Mammary epithelial cell (primary cell): ENCODE data around the gene MNT.

Experiments used
- EZH2 ChIP-seq: IDR thresholded peaks from 2 replicates; pipeline ENCODE4 v1.6.1; 2012; ENCODE audit warnings: low read length, inconsistent platforms, borderline replicate concordance
- TF ChIP-seq, protein P1 (sequence below), 2 donors: IDR thresholded peaks in 1 of 2; conservative IDR thresholded peaks in 1 of 2; 2 replicates each; pipeline ENCODE4 v1.5.1; 2011 to 2012; ENCODE audit warnings: inconsistent platforms in 2 of 2, low read length in 2 of 2, mild to moderate bottlenecking in 2 of 2, control low read depth in 1 of 2, low read depth in 1 of 2; ENCODE audit not compliant: insufficient read depth in 1 of 2; ENCODE audit errors: extremely low read depth in 1 of 2

DNA sequence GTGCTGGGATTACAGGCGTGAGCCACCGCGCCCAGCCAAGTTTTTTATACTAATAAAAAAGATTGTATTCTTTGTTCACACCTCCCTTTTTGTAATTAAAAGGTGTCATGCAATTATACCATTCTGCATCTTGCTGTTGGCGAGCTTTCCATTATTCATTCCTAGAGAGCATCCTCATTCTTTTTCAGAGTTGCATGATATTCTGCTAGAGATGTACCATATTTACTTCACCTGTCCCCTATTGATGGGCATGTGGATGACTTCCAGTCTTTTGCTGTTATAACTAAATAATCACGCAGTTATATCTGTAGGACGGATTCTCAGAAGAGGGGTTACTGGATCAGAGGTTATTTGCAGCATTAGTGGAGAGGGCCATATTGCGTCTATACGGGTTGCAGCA lies 46.5 kb downstream of the MNT start:
- TF ChIP-seq, protein P1, sequence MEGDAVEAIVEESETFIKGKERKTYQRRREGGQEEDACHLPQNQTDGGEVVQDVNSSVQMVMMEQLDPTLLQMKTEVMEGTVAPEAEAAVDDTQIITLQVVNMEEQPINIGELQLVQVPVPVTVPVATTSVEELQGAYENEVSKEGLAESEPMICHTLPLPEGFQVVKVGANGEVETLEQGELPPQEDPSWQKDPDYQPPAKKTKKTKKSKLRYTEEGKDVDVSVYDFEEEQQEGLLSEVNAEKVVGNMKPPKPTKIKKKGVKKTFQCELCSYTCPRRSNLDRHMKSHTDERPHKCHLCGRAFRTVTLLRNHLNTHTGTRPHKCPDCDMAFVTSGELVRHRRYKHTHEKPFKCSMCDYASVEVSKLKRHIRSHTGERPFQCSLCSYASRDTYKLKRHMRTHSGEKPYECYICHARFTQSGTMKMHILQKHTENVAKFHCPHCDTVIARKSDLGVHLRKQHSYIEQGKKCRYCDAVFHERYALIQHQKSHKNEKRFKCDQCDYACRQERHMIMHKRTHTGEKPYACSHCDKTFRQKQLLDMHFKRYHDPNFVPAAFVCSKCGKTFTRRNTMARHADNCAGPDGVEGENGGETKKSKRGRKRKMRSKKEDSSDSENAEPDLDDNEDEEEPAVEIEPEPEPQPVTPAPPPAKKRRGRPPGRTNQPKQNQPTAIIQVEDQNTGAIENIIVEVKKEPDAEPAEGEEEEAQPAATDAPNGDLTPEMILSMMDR (conservative IDR thresholded peaks at IDR 0.05 in 1 of 2, IDR thresholded peaks at IDR 0.05 in 1 of 2; ENCODE audit: extremely low read depth in 1 of 2, insufficient read depth in 1 of 2, low read depth in 1 of 2, low read length in 2 of 2): no peak
- TF ChIP-seq EZH2: no peak
